Endothelial cell of umbilical vein (primary cell): ENCODE results near the gene ALG2. TPM values are rescaled to one million over a fixed set of nuclear protein-coding genes. Genes with fewer than 3 reads are reported as not detected.

Source experiments
- BruUV-seq: library from RNA; stranded (reverse); fragments of 400-500 nt; replicated peaks from 2 replicates; lab custom pipeline; 2021; lab: Mats Ljungman, UMichigan
- CTCF ChIA-PET: fragments of 300-600, 350-600 bp; sonication (Branson Sonifier 250); formaldehyde crosslinking; loops from one replicate; lab custom pipeline; 2021; ENCODE audit warnings: antibody characterized with exemption, inconsistent platforms; lab: Charles Lee
- POLR2A ChIA-PET: fragments of 300-600, 350-600 bp; sonication (Branson Sonifier 250); formaldehyde crosslinking; loops from one replicate; lab custom pipeline; 2021; ENCODE audit warnings: antibody characterized with exemption, inconsistent platforms; lab: Charles Lee
- DNase-seq: peaks from one replicate; pipeline ENCODE4 v3.0.0-alpha.2; 2011; ENCODE audit warnings: low read depth, low spot score
- FAIRE-seq: peaks from 2 replicates; lab custom pipeline; 2011; peaks lifted over from hg19 to GRCh38; lab: Jason Lieb, UNC
- H2AFZ ChIP-seq: 2 replicates; pipeline ENCODE4 v1.6.0; 2012; ENCODE audit warnings: low read depth, low read length, control low read depth, inconsistent platforms
- H3K27ac ChIP-seq: 2 replicates; pipeline ENCODE4 v1.5.1; 2011; ENCODE audit warnings: low read depth, mild to moderate bottlenecking, control low read depth, low read length, moderate library complexity; ENCODE audit not compliant: insufficient read depth
- H3K27me3 ChIP-seq, 2 experiments: 2 replicates each; pipeline versions ENCODE4 v1.6.0 to v1.6.1; 2011; ENCODE audit warnings: low read length in 2 of 2, mixed read lengths in 1 of 2; ENCODE audit not compliant: control insufficient read depth in 2 of 2, insufficient read depth in 2 of 2
- H3K36me3 ChIP-seq, 2 experiments: 2 replicates in 1 of 2; 3 replicates in 1 of 2; pipeline ENCODE4 v1.5.1; 2011; ENCODE audit warnings: low read length in 2 of 2, mild to moderate bottlenecking in 1 of 2, moderate library complexity in 1 of 2; ENCODE audit not compliant: control insufficient read depth in 2 of 2, insufficient read depth in 2 of 2; ENCODE audit errors: extremely low read depth in 1 of 2
- H3K4me1 ChIP-seq: 3 replicates; pipeline ENCODE4 v1.5.1; 2011; ENCODE audit warnings: mild to moderate bottlenecking, low read length; ENCODE audit not compliant: control insufficient read depth, insufficient read depth; ENCODE audit errors: extremely low read depth
- H3K4me2 ChIP-seq: 2 replicates; pipeline ENCODE4 v1.6.1; 2011; ENCODE audit warnings: low read length, control low read depth, mixed read lengths; ENCODE audit not compliant: insufficient read depth
- H3K4me3 ChIP-seq, 3 experiments: fragments of 200-600 bp in 1 of 3; sonication (generic), shearing (Covaris generic) in 1 of 3; replicated peaks in 1 of 3; 2 replicates each; pipeline ENCODE4 v1.5.1; 2011 to 2016; ENCODE audit warnings: control low read depth in 3 of 3, low read length in 3 of 3, mild to moderate bottlenecking in 2 of 3, inconsistent platforms in 1 of 3, low read depth in 1 of 3, moderate library complexity in 1 of 3; ENCODE audit not compliant: insufficient read depth in 1 of 3
- H3K79me2 ChIP-seq: 2 replicates; pipeline ENCODE4 v1.6.0; 2012; ENCODE audit warnings: low read length, inconsistent platforms; ENCODE audit not compliant: control insufficient read depth, insufficient read depth
- H3K9ac ChIP-seq: replicated peaks from 2 replicates; pipeline ENCODE3; 2011; ENCODE audit warnings: low read length, control low read depth; ENCODE audit not compliant: insufficient read depth; ENCODE audit errors: extremely low read depth
- H3K9me1 ChIP-seq: replicated peaks from 3 replicates; pipeline ENCODE4 v1.6.0; 2011; ENCODE audit warnings: mild to moderate bottlenecking, low read length; ENCODE audit not compliant: control insufficient read depth, insufficient read depth; ENCODE audit errors: extremely low read depth
- H3K9me3 ChIP-seq: replicated peaks from 2 replicates; pipeline ENCODE4 v1.5.1; 2012; ENCODE audit warnings: low read length, inconsistent platforms; ENCODE audit not compliant: control insufficient read depth, insufficient read depth
- H4K20me1 ChIP-seq: replicated peaks from 2 replicates; pipeline ENCODE3; 2011; ENCODE audit warnings: mild to moderate bottlenecking, low read length; ENCODE audit not compliant: control insufficient read depth, insufficient read depth; ENCODE audit errors: extremely low read depth
- EZH2 ChIP-seq: IDR thresholded peaks from 2 replicates; pipeline ENCODE4 v1.6.1; 2012; ENCODE audit warnings: borderline replicate concordance, low read depth, mild to moderate bottlenecking, moderate library complexity, low read length, inconsistent platforms; ENCODE audit not compliant: severe bottlenecking
- FOS ChIP-seq: IDR thresholded peaks from 2 replicates; pipeline ENCODE4 v1.6.1; 2011; ENCODE audit warnings: mild to moderate bottlenecking, low read length, moderate library complexity, borderline replicate concordance; ENCODE audit not compliant: insufficient read depth
- GATA2 ChIP-seq: IDR thresholded peaks from 2 replicates; pipeline ENCODE4 v1.7.0; 2011; ENCODE audit warnings: low read depth, mild to moderate bottlenecking, moderate library complexity, mixed read lengths, low read length; ENCODE audit not compliant: insufficient read length, insufficient read depth
- JUN ChIP-seq: IDR thresholded peaks from 2 replicates; pipeline ENCODE4 v1.6.1; 2011; ENCODE audit warnings: borderline replicate concordance, low read depth; ENCODE audit not compliant: insufficient read length, insufficient read depth
- MAX ChIP-seq: IDR thresholded peaks from 2 replicates; pipeline ENCODE4 v1.6.1; 2011; ENCODE audit not compliant: insufficient read depth, insufficient read length
- MYC ChIP-seq: IDR thresholded peaks from one replicate; pipeline ENCODE4 v1.6.1; 2011; ENCODE audit warnings: mild to moderate bottlenecking, low read depth, low read length
- POLR2A ChIP-seq: IDR thresholded peaks from 2 replicates; pipeline ENCODE4 v1.6.1; 2012; ENCODE audit warnings: low read depth, mild to moderate bottlenecking, control low read depth, low read length
- POLR2AphosphoS5 ChIP-seq: IDR thresholded peaks from 2 replicates; pipeline ENCODE4 v1.6.1; 2012; ENCODE audit warnings: low read depth, mild to moderate bottlenecking, control low read depth, low read length, moderate library complexity; ENCODE audit not compliant: insufficient read depth
- dilution Hi-C: fragments of 300-500 bp; cut with MboI; formaldehyde crosslinking; loops from one replicate; pipeline ENCODE4 v1.15.0; 2019; ENCODE audit warnings: low sequenced_read_pairs; ENCODE audit not compliant: extremely low pct_ligation_motif_present
- intact Hi-C: fragments of 100-400 bp; cut with micrococcal nuclease; formaldehyde crosslinking; loops from one replicate; pipeline ENCODE4 v1.10.0; 2022
- polyA plus RNA-seq, 4 experiments: library from polyadenylated mRNA; depleted of rRNA in 3 of 4; stranded (reverse) in 3 of 4; unstranded in 1 of 4; fragments of >200 nt; gene quantifications; 2 replicates each; pipeline versions ENCODE4 v1.2.1 to v1.2.3, GENCODE V29; 2011 to 2012; ENCODE audit warnings: missing spikeins in 1 of 4
- total RNA-seq: library from RNA; stranded (reverse); gene quantifications from 2 replicates; pipeline ENCODE4 v1.2.3, GENCODE V29; 2021
- TF ChIP-seq, protein P1 (sequence below), 2 donors: IDR thresholded peaks; 1 replicate in 1 of 2; 2 replicates in 1 of 2; pipeline ENCODE4 v1.5.1; 2011; ENCODE audit warnings: low read length in 2 of 2, mild to moderate bottlenecking in 2 of 2, moderate library complexity in 2 of 2, control low read depth in 1 of 2, inconsistent platforms in 1 of 2, low read depth in 1 of 2; ENCODE audit not compliant: insufficient read depth in 1 of 2; ENCODE audit errors: extremely low read depth in 1 of 2

ALG2 gene
- total and polyA plus RNA-seq, 2 donors (not counting 3 experiments of a cell fraction or from before 2014, with no cell fraction given), result 32.4 to 40.7 TPM

GRCh38 chr9:99253134-99253533, 31.4 kb upstream of the ALG2 start:
- ChIA-PET CTCF (no interaction called here), POLR2A (no interaction called here)
- Histone ChIP-seq H4K20me1 (no peaks in the 10 kb centered on the region), H2AFZ (no peak overlapping the region), H3K4me1 (no peaks in the 10 kb centered on the region), H3K9ac (no peak overlapping the region), H3K79me2 (no peaks in the 10 kb centered on the region), H3K27ac (no peak overlapping the region), H3K9me3 (no peaks in the 10 kb centered on the region), H3K36me3 (no peaks in the 10 kb centered on the region), H3K4me2 (no peak overlapping the region), H3K9me1 (no peaks in the 10 kb centered on the region), H3K27me3 (no peaks in the 10 kb centered on the region), H3K4me3 (no peak overlapping the region)
- DNase-seq (no peak), FAIRE-seq (no peak)
- intact Hi-C loops, result no loop called here
- BruUV-seq, result no TSS peak
- no peak for TF ChIP-seq POLR2A
- no peak for TF ChIP-seq FOS
- no peak for TF ChIP-seq GATA2
- no peak for TF ChIP-seq POLR2AphosphoS5
- no peak for TF ChIP-seq MYC
- no peak for TF ChIP-seq JUN
- TF ChIP-seq, protein P1, sequence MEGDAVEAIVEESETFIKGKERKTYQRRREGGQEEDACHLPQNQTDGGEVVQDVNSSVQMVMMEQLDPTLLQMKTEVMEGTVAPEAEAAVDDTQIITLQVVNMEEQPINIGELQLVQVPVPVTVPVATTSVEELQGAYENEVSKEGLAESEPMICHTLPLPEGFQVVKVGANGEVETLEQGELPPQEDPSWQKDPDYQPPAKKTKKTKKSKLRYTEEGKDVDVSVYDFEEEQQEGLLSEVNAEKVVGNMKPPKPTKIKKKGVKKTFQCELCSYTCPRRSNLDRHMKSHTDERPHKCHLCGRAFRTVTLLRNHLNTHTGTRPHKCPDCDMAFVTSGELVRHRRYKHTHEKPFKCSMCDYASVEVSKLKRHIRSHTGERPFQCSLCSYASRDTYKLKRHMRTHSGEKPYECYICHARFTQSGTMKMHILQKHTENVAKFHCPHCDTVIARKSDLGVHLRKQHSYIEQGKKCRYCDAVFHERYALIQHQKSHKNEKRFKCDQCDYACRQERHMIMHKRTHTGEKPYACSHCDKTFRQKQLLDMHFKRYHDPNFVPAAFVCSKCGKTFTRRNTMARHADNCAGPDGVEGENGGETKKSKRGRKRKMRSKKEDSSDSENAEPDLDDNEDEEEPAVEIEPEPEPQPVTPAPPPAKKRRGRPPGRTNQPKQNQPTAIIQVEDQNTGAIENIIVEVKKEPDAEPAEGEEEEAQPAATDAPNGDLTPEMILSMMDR (IDR thresholded peaks at IDR 0.05; ENCODE audit: extremely low read depth in 1 of 2, insufficient read depth in 1 of 2, low read depth in 1 of 2, low read length in 2 of 2), result no peak
- TF ChIP-seq EZH2, result no peak
- TF ChIP-seq MAX, result no peak
- dilution Hi-C loops, result no loop called here
